Neural crest cell (in vitro differentiated cells): ENCODE measurements around the gene HYAL3. TPM values are rescaled to one million over a fixed set of nuclear protein-coding genes. Genes with fewer than 3 reads are reported as not detected.
"Not testable (repeated sequence)": the region's sequence is repeated elsewhere in the genome, so short reads cannot be mapped to it uniquely, and the experiment has no call there.

Experiments
- DNase-seq: peaks from one replicate; pipeline ENCODE4 v3.0.0; 2021; ENCODE audit warnings: low read depth, mixed read lengths, low spot score
- H3K27ac Mint-ChIP-seq: one replicate; pipeline ENCODE4 v1.8.0; 2021; ENCODE audit warnings: mild to moderate bottlenecking, mixed read lengths; ENCODE audit not compliant: unreplicated experiment
- H3K27me3 Mint-ChIP-seq: 2 replicates; pipeline ENCODE4 v1.8.0; 2021; ENCODE audit warnings: low read depth, mild to moderate bottlenecking, mixed read lengths
- H3K36me3 Mint-ChIP-seq: 2 replicates; pipeline ENCODE4 v1.8.0; 2021; ENCODE audit warnings: low read depth, mild to moderate bottlenecking, mixed read lengths
- H3K4me1 Mint-ChIP-seq: 2 replicates; pipeline ENCODE4 v1.8.0; 2021; ENCODE audit warnings: mixed read lengths
- H3K4me3 Mint-ChIP-seq: one replicate; pipeline ENCODE4 v1.8.0; 2021; ENCODE audit warnings: mild to moderate bottlenecking, mixed read lengths
- H3K9me3 Mint-ChIP-seq: 2 replicates; pipeline ENCODE4 v1.8.0; 2021; ENCODE audit warnings: mixed read lengths
- CTCF ChIP-seq: fragments of 200-600 bp; sonication (generic); conservative IDR thresholded peaks from 2 replicates; pipeline ENCODE4 v1.5.0; 2021; ENCODE audit warnings: antibody characterized with exemption, mild to moderate bottlenecking
- total RNA-seq: library from RNA; stranded (reverse); gene quantifications from 2 replicates; pipeline ENCODE4 v1.2.1, GENCODE V29; 2021

The HYAL3 gene
- total RNA-seq, 1 donor from 2014 or later = 4.4 TPM

GRCh38 chr3:50287262-50287661, 11.9 kb downstream of the HYAL3 start:
- DNase-seq = no peak
- no peaks in the 10 kb centered on the region for H3K27me3 Mint-ChIP-seq
- no peaks in the 10 kb centered on the region for H3K9me3 Mint-ChIP-seq
- no peaks in the 10 kb centered on the region for H3K36me3 Mint-ChIP-seq
- H3K27ac Mint-ChIP-seq = no peak overlapping the region
- H3K4me3 Mint-ChIP-seq = peak overlapping the region; percentile 59
- no peak for TF ChIP-seq CTCF
- H3K4me1 Mint-ChIP-seq = peaks cover 7% of the 10 kb centered on the region

GRCh38 chr3:50286322-50287227, 12.6 kb downstream of the HYAL3 start:
- Mint-ChIP-seq H3K36me3 (no peaks in the 10 kb centered on the region), H3K4me3 (no peak overlapping the region), H3K9me3 (no peaks in the 10 kb centered on the region), H3K4me1 (peaks cover 6% of the 10 kb centered on the region), H3K27me3 (no peaks in the 10 kb centered on the region), H3K27ac (no peak overlapping the region)
- DNase-seq = no peak
- no peak for TF ChIP-seq CTCF

- H3K9me3 Mint-ChIP-seq, DNase-seq, H3K27ac Mint-ChIP-seq, H3K27me3 Mint-ChIP-seq, H3K4me1 Mint-ChIP-seq, H3K36me3 Mint-ChIP-seq: not testable (repeated sequence)
- peak overlapping the region; percentile 34 for H3K4me3 Mint-ChIP-seq
Observed at GRCh38 chr3:50284121-50284520, 15.1 kb downstream of the HYAL3 start.

- TF ChIP-seq CTCF = no peak
- Mint-ChIP-seq H3K36me3 (no peaks in the 10 kb centered on the region), H3K4me1 (peaks cover 15% of the 10 kb centered on the region), H3K27ac (no peak overlapping the region), H3K9me3 (no peaks in the 10 kb centered on the region), H3K27me3 (peaks cover 17% of the 10 kb centered on the region), H3K4me3 (no peak overlapping the region)
- DNase-seq = no peak
Observed at GRCh38 chr3:50279255-50280016, 19.8 kb downstream of the HYAL3 start.

- Mint-ChIP-seq H3K9me3 (no peaks in the 10 kb centered on the region), H3K36me3 (no peaks in the 10 kb centered on the region), H3K27ac (no peak within 1 kb of the TSS), H3K27me3 (peaks cover 23% of the 10 kb centered on the region), H3K4me3 (no peak within 1 kb of the TSS), H3K4me1 (peaks cover 20% of the 10 kb centered on the region)
- DNase-seq = no peak
- no peak for TF ChIP-seq CTCF
Observed at GRCh38 chr3:50278880-50279224, 20.4 kb downstream of the HYAL3 start, which contains the start of gene LSMEM2. LSMEM2 (plus strand) TSS chr3:50279087; CDS start chr3:50279114, 27 bp downstream.
